Fibroblast of skin of right biceps (primary cell): ENCODE data around the gene TSPAN31.
"Not testable (repeated sequence)": the region's sequence is repeated elsewhere in the genome, so short reads cannot be mapped to it uniquely, and the experiment has no call there.

Source experiments
- DNase-seq: peaks from one replicate; pipeline ENCODE4 v3.0.0-alpha.2; 2013

Gene TSPAN31

GRCh38 chr12:57769594-57769993 is 24.8 kb downstream of the TSPAN31 start:
- DNase-seq: no peak

GRCh38 chr12:57770734-57771133 is 25.9 kb downstream of the TSPAN31 start:
- no peak for DNase-seq

- DNase-seq: peak; percentile 94
Measured at GRCh38 chr12:57771236-57771872, 26.5 kb downstream of the TSPAN31 start.

- DNase-seq: peak; percentile 98
Measured at GRCh38 chr12:57771873-57772428, 27.1 kb downstream of the TSPAN31 start, which contains the start of gene METTL1. Gene METTL1 (minus strand): TSS chr12:57772105. CDS start chr12:57772083, 22 bp downstream.

- DNase-seq: peak; percentile 55
Measured at GRCh38 chr12:57772429-57773322, 27.8 kb downstream of the TSPAN31 start, which contains the start of gene EEF1AKMT3. Gene EEF1AKMT3 (plus strand): TSS chr12:57772614. CDS start chr12:57772725, 111 bp downstream.

GRCh38 chr12:57774634-57775033 is 29.8 kb downstream of the TSPAN31 start:
- not testable (repeated sequence) for DNase-seq

GRCh38 chr12:57775044-57775443 is 30.2 kb downstream of the TSPAN31 start:
- DNase-seq: no peak

- DNase-seq: no peak
Measured at GRCh38 chr12:57775563-57776246, 30.9 kb downstream of the TSPAN31 start.

- no peak for DNase-seq
Measured at GRCh38 chr12:57776247-57776587, 31.4 kb downstream of the TSPAN31 start.

- DNase-seq: no peak
Measured at GRCh38 chr12:57777367-57777766, 32.5 kb downstream of the TSPAN31 start.

- no peak for DNase-seq
Measured at GRCh38 chr12:57777911-57778310, 33.1 kb downstream of the TSPAN31 start.

- DNase-seq: no peak
Measured at GRCh38 chr12:57779736-57780135, 34.9 kb downstream of the TSPAN31 start.

GRCh38 chr12:57780284-57780897 is 35.6 kb downstream of the TSPAN31 start:
- no peak for DNase-seq

- DNase-seq: no peak
Measured at GRCh38 chr12:57781244-57781643, 36.4 kb downstream of the TSPAN31 start.

- DNase-seq: no peak
Measured at GRCh38 chr12:57781801-57782200, 37.0 kb downstream of the TSPAN31 start.

- no peak for DNase-seq
Measured at GRCh38 chr12:57782243-57782607, 37.4 kb downstream of the TSPAN31 start.

- peak; percentile 94 for DNase-seq
Measured at GRCh38 chr12:57782608-57783465, 38.0 kb downstream of the TSPAN31 start, which contains the start of gene TSFM. Gene TSFM (plus strand): TSS chr12:57782787. CDS start chr12:57782802, 15 bp downstream.

GRCh38 chr12:57783466-57783801 is 38.6 kb downstream of the TSPAN31 start:
- no peak for DNase-seq

GRCh38 chr12:57783861-57784260 is 39.0 kb downstream of the TSPAN31 start:
- DNase-seq: no peak

- DNase-seq: peak; percentile 88
Measured at GRCh38 chr12:57793920-57794319, 49.1 kb downstream of the TSPAN31 start.

- no peak for DNase-seq
Measured at GRCh38 chr12:57795354-57795753, 50.5 kb downstream of the TSPAN31 start.

GRCh38 chr12:57796996-57797395 is 52.2 kb downstream of the TSPAN31 start:
- DNase-seq: no peak
